ENCODE data around the gene IL36G. TPM values are rescaled to one million over a fixed set of nuclear protein-coding genes. Genes with fewer than 3 reads are reported as not detected.
A peak's percentile ranks its signal among the peaks of the same experiment; 100 is the strongest.

The IL36G gene
- total and polyA plus RNA-seq, 2 experiments from 2014 or later = not detected

GRCh38 chr2:112939425-112939824 lies 38.4 kb upstream of the IL36G start:
- H3K27me3 Mint-ChIP-seq (ENCODE audit: insufficient read depth, low read depth, poor library complexity) = no peaks in the 10 kb centered on the region
- H3K36me3 Mint-ChIP-seq (ENCODE audit: low read depth) = no peaks in the 10 kb centered on the region
- TF ChIP-seq JUNB (IDR thresholded peaks at IDR 0.05; ENCODE audit: unreplicated experiment) (no peak), ETS1 (IDR thresholded peaks at IDR 0.05) (no peak)
- Histone ChIP-seq H3K4me2 (no peak overlapping the region), H4K20me1 (replicated peaks; ENCODE audit: insufficient read depth) (no peaks in the 10 kb centered on the region), H3K36me3 (ENCODE audit: insufficient read depth) (no peaks in the 10 kb centered on the region), H3K4me1 (ENCODE audit: insufficient read depth) (no peaks in the 10 kb centered on the region), H3K27ac (ENCODE audit: low read depth) (no peak overlapping the region), H3K27me3 (ENCODE audit: insufficient read depth) (no peaks in the 10 kb centered on the region), H3K9me2 (ENCODE audit: insufficient read depth) (no peaks in the 10 kb centered on the region), H3K79me2 (replicated peaks; ENCODE audit: insufficient read depth) (no peaks in the 10 kb centered on the region), H3K4me3 (no peak overlapping the region), H3F3A (replicated peaks; ENCODE audit: low read depth) (no peaks in the 10 kb centered on the region), H2AFZ (no peak overlapping the region)
- DNase-seq (ENCODE audit: low spot score) = no peak
- peaks cover under 1% of the 10 kb centered on the region; the same call in 1 of the 3 replicates for H3K9me3 Mint-ChIP-seq
- H3K4me1 Mint-ChIP-seq = no peaks in the 10 kb centered on the region
- H3K27ac Mint-ChIP-seq = no peak overlapping the region
- ATAC-seq = no peak
- no peak overlapping the region for H3K4me3 Mint-ChIP-seq

GRCh38 chr2:112940859-112941625 lies 36.8 kb upstream of the IL36G start:
- H3K27me3 ChIP-seq (ENCODE audit: insufficient read depth) = no peaks in the 10 kb centered on the region
- H3K79me2 ChIP-seq (replicated peaks; ENCODE audit: insufficient read depth) = no peaks in the 10 kb centered on the region
- no peaks in the 10 kb centered on the region for H4K20me1 ChIP-seq (replicated peaks; ENCODE audit: insufficient read depth)
- H3K4me3 ChIP-seq = no peak overlapping the region
- ATAC-seq (no peak), DNase-seq (ENCODE audit: low spot score) (no peak)
- TF ChIP-seq NANOG (IDR thresholded peaks at IDR 0.05; ENCODE audit: borderline replicate concordance) (no peak), STAT1 (IDR thresholded peaks at IDR 0.05; ENCODE audit: unreplicated experiment) (no peak), ETS1 (IDR thresholded peaks at IDR 0.05) (no peak)
- H3K27ac ChIP-seq (ENCODE audit: low read depth) = no peak overlapping the region
- no peaks in the 10 kb centered on the region for H3K36me3 Mint-ChIP-seq (ENCODE audit: low read depth)
- no peaks in the 10 kb centered on the region for H3K9me2 ChIP-seq (ENCODE audit: insufficient read depth)
- no peak overlapping the region for H3K4me2 ChIP-seq
- H3K4me1 Mint-ChIP-seq = no peaks in the 10 kb centered on the region
- no peak overlapping the region for H3K4me3 Mint-ChIP-seq
- 0 out of 2 replicates have a peak, but pooled peaks cover 6% of the 10 kb centered on the region for H3K36me3 ChIP-seq (ENCODE audit: insufficient read depth)
- no peaks in the 10 kb centered on the region for H3F3A ChIP-seq (replicated peaks; ENCODE audit: low read depth)
- no peak overlapping the region for H3K27ac Mint-ChIP-seq
- H3K9me3 Mint-ChIP-seq = peaks cover 3% of the 10 kb centered on the region; the same call in 2 of the 3 replicates
- no peaks in the 10 kb centered on the region for H3K27me3 Mint-ChIP-seq (ENCODE audit: insufficient read depth, low read depth, poor library complexity)
- H2AFZ ChIP-seq = no peak overlapping the region
- no peaks in the 10 kb centered on the region for H3K4me1 ChIP-seq (ENCODE audit: insufficient read depth)

- DNase-seq (ENCODE audit: low spot score) = peak; percentile 95
- no peaks in the 10 kb centered on the region for H3K9me2 ChIP-seq (ENCODE audit: insufficient read depth)
- H3K27ac Mint-ChIP-seq = no peak overlapping the region
- TF ChIP-seq CTCF (conservative IDR thresholded peaks at IDR 0.05; ENCODE audit: low read depth in 2 of 2) = peak; percentile 89 to 96
Measured at GRCh38 chr2:112941753-112942653, 35.8 kb upstream of the IL36G start.

More at GRCh38 chr2:112941753-112942653, 35.8 kb upstream of the IL36G start:
- no peaks in the 10 kb centered on the region for H4K20me1 ChIP-seq (replicated peaks; ENCODE audit: insufficient read depth)
- no peak overlapping the region for H3K27ac ChIP-seq (ENCODE audit: low read depth)
- no peak overlapping the region for H3K4me3 ChIP-seq
- H3F3A ChIP-seq (replicated peaks; ENCODE audit: low read depth) = no peaks in the 10 kb centered on the region
- 0 out of 2 replicates have a peak, but pooled peaks cover 6% of the 10 kb centered on the region for H3K36me3 ChIP-seq (ENCODE audit: insufficient read depth)
- H3K4me1 Mint-ChIP-seq = no peaks in the 10 kb centered on the region
- H3K79me2 ChIP-seq (replicated peaks; ENCODE audit: insufficient read depth) = no peaks in the 10 kb centered on the region
- no peaks in the 10 kb centered on the region for H3K27me3 Mint-ChIP-seq (ENCODE audit: insufficient read depth, low read depth, poor library complexity)
- H3K4me2 ChIP-seq = no peak overlapping the region
- no peak overlapping the region for H3K4me3 Mint-ChIP-seq
- peaks cover 3% of the 10 kb centered on the region; the same call in 2 of the 3 replicates for H3K9me3 Mint-ChIP-seq
- no peaks in the 10 kb centered on the region for H3K36me3 Mint-ChIP-seq (ENCODE audit: low read depth)
- ATAC-seq = peak; percentile 100
- H3K27me3 ChIP-seq (ENCODE audit: insufficient read depth) = no peaks in the 10 kb centered on the region
- H3K4me1 ChIP-seq (ENCODE audit: insufficient read depth) = no peaks in the 10 kb centered on the region
- no peak overlapping the region for H2AFZ ChIP-seq

All from GM23338 (cell line).